NCI-H774 (cell line): ENCODE measurements around the gene CHST11.
"Not testable (repeated sequence)": the region's sequence is repeated elsewhere in the genome, so short reads cannot be mapped to it uniquely, and the experiment has no call there.

Source experiments
- DNase-seq: peaks from one replicate; lab custom pipeline; 2025; lab: John Stamatoyannopoulos, UW

The CHST11 gene

GRCh38 chr12:104565606-104566243 is 109.0 kb downstream of the CHST11 start:
- DNase-seq: no peak

GRCh38 chr12:104566244-104566993 is 109.7 kb downstream of the CHST11 start:
- no peak for DNase-seq

GRCh38 chr12:104567832-104568486 is 111.2 kb downstream of the CHST11 start:
- DNase-seq: no peak

DNA sequence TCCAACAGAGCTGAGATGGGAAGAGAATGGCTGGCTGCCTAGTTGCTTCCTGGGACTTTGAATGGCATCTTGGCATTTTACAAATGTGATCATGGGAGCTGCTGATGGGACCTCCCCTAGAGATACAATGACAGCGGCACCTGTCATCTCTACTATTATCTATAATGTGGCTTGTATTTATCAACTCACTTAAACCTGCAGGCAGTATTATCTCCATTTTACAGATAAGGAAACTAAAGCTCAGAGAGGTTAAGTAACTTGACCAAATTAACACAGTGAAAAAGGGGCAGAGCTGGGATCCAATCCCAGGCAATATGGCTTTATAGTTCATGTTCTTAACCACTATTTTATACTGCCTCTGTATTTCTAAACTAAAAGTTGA is 111.7 kb downstream of the CHST11 start:
- DNase-seq: no peak

DNA sequence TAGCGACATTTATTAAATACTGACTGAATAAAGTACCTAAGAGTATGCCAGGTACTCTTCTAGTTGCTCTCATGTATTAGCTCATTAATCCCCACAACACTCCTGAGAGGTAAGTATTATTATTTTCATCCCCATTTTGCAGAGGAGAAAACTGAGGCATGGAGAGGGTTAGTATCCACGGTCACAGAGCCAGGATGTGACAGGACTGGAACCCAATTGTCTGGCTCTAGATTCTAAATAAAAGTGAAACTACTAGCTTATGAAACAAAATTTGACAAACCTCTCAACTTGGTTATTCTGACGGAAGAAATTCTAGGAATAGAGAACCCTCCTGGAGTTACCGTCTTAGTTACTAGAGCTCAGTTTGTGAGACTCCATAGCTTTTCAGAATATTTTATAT is 112.2 kb downstream of the CHST11 start:
- no peak for DNase-seq

DNA sequence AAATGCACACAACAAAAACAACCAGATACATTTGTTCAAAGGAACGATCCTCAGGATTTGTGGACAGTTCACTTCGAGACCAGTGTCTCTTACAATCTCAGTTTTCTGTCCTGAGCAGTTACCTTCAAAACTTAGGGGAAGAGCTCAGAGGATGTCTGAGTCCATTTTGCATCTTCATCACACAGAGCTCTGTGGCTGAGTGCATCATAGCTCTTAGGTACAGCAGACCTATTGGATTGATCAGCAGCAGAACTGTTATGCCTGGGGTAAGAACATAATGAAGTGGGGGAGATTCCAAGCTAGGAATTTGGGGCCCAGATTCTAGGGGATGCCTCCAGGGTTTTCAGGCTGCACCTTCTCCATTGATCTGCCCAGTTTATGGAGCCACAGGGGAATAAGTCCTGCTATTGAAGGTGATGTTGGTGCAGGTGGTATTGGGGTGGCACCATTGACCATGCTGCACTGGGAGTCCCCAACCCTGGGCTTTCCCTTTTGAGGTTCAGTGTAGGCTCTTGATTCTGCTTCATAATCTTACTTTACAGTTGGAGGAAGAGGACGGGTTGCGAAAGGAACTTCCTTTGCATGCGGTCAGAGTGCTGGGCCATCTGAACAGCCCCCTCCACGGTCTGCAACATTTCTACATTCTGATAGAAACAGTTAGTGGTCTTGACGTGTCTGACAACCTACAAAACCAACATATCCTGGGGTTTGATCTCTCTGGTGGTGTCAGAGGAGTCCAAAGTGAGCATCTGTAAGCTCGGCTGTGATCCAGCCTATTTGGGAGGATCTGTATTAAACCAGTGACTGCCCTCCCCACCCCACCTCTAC is 112.8 kb downstream of the CHST11 start:
- no peak for DNase-seq

DNA sequence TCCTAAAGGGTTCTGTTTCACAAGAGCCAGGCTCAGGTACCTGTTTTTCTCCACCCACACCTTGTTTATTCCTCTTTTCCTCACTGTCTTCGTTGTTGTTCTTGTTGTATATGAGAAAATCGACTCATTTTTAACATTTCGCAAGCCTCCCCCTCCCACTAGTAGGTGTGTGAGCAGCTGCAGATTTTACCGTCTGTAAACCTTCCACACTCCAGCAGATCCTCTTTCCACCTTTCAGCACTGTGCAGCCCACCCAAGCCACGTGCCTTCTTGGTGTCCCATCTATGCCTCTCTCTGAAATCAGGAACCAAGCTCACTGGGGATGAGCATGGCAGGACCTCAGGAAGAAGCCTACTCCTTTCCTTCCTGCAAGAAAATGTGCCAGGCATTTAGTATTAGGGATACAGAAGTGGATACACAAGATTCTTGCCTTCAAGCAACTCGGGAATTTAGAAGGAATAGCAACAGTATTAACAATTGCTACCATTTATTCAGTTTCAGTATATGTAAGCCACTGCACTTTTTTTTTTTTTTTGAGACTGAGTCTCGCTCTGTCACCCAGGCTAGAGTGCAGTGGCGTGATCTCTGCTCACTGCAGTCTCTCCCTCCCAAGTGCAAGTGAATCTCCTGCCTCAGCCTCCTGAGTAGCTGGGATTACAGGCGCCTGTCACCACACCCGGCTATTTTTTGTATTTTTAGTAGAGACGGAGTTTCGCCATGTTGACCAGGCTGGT is 113.6 kb downstream of the CHST11 start:
- no peak for DNase-seq

- DNase-seq: no peak
These were observed 114.6 kb downstream of the CHST11 start for GRCh38 chr12:104571328-104571727.

- DNase-seq: not testable (repeated sequence)
These were observed 117.6 kb downstream of the CHST11 start for GRCh38 chr12:104574353-104574752.

DNA sequence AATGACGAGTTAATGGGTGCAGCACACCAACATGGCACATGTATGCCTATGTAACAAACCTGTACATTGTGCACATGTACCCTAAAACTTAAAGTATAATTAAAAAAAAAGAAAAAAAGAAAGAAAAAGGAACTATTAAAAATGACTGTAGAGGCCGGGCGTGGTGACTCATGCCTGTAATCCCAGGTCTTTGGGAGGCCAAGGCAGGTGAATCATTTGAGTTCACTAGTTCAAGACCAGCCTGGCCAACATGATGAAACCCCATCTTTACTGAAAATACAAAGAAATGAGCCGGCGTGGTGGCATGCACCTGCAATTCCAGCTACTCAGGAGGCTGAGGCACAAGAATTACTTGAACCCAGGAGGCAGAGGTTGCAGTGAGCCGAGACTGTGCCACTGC is 118.0 kb downstream of the CHST11 start:
- DNase-seq: not testable (repeated sequence)

DNA sequence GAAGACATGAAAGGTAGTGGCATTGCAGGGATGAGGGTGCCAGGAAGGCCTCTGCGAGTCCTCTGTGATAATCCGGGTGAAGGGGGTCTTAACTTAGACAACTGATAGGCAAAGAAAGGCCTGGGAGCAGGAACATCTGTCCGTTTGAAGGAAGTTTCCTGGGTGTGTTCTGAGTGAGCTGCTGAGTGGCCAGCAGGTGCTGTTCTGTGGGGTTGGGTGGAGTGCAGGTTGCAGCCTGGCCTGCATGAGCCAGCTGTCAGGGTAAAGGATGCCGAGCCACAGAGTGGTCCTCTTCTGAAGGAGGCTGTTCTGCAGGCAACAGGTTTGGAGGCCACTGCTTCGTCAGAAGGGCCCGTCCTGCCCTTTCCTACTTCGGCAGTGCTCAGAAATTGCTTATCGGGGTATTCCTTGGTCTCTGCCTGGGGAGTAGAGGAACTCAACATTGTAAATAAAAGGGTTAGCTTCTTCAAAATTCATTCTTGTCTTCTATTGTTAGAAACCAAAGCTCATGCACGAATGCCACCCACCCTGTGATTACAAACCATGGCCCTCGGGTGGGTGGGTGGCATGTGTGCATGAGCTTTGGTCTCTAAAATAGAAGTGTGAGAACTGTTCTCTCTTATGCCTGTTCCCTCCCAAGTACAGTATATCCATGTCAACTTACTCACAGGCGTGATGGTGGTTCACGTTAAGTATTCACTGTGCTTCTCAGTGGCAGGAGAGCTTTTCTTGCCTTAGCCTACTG is 118.9 kb downstream of the CHST11 start:
- no peak for DNase-seq

DNA sequence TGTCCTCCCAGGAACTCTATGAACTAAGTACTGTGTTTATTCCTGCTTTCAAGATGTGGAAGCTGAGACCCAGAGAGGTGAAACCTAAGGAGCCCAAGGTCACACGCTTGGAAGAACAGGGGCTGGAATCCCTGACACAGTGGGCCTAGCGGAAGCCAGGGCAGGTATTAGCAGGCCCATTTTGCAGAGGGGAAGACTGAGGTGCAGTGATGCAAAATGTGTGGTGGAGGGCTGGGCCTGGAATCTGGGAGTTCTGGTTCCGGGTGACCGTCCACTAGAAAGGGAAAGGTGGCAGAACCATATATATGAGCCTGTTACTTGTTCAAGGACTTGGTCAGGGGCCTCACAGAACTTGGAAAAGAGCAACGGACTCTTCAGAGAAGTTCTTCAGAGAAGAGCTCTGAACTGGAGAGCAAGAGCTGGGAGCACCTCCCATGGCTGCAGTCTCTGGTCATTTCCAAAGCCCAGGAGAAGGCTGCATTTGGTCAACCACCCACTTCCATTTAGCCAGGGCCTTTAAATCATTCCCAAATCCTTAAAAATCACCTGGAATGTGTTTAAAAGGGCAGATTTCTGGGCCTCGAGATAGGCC is 119.5 kb downstream of the CHST11 start:
- DNase-seq: no peak

- no peak for DNase-seq
These were observed 120.3 kb downstream of the CHST11 start for GRCh38 chr12:104576980-104577580.

- DNase-seq: no peak
These were observed 120.8 kb downstream of the CHST11 start for GRCh38 chr12:104577581-104577981.

DNA sequence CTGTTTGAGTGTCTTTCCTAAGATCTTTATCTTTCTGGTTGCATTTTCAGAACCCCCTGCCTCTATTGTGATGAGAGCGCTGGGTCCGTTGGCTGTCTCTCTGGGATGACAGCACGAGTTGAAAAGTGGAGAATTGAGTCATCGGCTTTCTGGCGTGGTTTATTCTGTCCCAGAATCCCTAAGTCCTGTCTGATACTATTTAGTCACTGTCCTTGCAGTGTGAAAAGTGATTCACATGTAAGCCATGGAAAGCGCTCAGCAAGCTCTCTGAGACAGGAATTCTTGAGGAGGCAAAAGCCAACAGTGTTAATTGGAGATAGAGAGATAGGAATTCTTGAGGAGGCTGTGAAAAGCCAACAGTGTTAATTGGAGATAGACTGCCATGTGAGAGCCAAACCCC is 121.7 kb downstream of the CHST11 start:
- DNase-seq: no peak

DNA sequence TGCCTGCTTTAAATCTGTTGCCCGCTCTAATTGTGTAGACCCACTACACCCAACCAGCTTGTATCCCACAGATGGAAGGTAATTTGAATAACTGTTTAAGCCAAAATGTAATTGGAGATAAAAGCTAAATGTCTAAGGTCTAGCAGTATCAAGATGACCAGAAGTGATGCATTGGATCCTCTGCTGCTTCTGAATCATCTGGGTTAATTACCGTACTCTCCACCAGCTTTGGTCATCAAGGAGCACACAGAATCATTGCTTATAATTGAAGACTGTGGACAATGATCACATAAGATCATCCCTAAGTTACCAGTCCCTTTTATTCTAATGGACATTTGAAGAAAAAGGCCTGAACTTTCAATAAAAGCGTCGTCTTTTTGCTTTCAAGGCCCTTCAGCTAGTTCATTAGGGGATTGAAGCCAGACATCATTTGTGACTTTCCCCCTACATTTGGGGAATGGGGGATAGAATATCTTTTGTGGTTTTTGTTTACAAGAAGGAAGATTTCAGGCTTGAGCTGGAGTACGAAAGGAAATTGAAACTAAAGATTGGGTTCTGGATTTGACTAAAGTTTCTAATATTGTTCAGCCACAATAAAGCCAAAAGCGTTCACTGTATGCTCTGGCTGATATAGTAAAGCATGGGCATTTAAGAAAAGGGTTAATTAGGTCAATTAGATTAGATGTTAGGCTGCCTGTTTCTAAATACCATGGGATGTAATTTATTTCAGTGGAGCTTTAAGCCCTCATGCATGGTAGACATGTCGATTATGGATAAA is 123.2 kb downstream of the CHST11 start:
- DNase-seq: no peak

DNA sequence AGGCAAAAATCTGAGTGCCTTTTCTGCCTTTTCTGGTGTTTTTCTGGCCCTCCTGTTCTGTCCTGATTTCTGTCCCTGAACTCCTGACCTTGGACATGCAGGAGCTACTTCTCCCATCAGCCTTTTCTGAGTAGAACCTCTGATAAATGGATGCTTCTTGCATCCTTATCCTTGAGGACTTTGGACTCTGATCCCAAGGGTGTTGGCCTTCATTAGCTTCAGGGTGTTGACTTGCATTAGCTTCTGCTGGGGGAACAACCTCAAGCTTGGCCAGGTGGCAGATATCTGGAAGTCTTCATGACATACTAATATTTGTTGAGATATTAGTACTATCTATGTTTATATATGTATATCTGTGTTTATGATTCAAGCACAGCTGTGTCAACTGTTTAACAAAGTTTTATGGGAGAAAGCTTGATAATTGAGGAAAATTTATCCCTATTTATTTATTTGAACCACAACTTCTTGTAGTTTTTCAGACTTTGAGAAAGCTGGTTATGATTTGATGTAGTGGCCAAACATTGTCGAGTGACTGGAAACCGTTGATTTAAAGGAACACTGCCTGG is 124.3 kb downstream of the CHST11 start:
- DNase-seq: no peak

GRCh38 chr12:104582739-104583138 is 126.0 kb downstream of the CHST11 start:
- DNase-seq: no peak

DNA sequence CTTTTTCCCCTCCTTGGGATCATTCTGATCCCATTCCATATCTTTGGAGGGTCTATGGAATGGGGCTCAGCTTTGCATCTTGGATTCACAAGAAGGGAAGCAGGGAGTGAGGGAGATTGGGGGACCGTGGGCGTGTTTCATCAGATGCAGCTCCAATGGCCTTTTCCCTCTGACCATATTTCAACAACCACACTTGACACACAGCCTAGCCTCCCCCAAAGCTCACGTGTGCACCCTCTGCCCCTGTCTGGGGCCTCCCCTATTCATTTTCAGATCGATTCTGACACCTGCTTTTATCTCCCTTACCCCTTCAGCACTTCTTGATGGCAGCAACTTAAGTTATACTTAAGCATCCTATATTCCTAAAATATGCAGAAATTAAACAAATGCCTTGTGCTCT is 126.6 kb downstream of the CHST11 start:
- no peak for DNase-seq
